Muscle layer of colon (tissue), 2 donors: ENCODE measurements around the gene AUTS2.

Source experiments
- H3K27ac ChIP-seq: one replicate; pipeline ENCODE4 v1.7.0; 2013; ENCODE audit warnings: low read depth, mild to moderate bottlenecking, low read length, moderate library complexity
- H3K27me3 ChIP-seq, 2 donors: one replicate each; pipeline ENCODE4 v1.7.0; 2013; ENCODE audit warnings: low read length in 2 of 2, mild to moderate bottlenecking in 2 of 2; ENCODE audit not compliant: insufficient read depth in 2 of 2, control insufficient read depth in 1 of 2
- H3K36me3 ChIP-seq: one replicate; pipeline ENCODE4 v1.7.0; 2013; ENCODE audit warnings: mild to moderate bottlenecking, low read length; ENCODE audit not compliant: insufficient read depth
- H3K4me1 ChIP-seq: one replicate; pipeline ENCODE4 v1.7.0; 2013; ENCODE audit warnings: mild to moderate bottlenecking, low read length; ENCODE audit not compliant: insufficient read depth
- H3K4me3 ChIP-seq, 2 donors: one replicate each; pipeline ENCODE4 v1.7.0; 2013; ENCODE audit warnings: low read length in 2 of 2, low read depth in 1 of 2, mild to moderate bottlenecking in 1 of 2, moderate library complexity in 1 of 2
- H3K9ac ChIP-seq: one replicate; pipeline ENCODE4 v1.7.0; 2013; ENCODE audit warnings: low read length
- H3K9me3 ChIP-seq: one replicate; pipeline ENCODE4 v1.7.0; 2013; ENCODE audit warnings: mild to moderate bottlenecking, low read length
- donor health status: abdominal sarcoma.
- donor health status: Adenocarcinoma of cecum.

The AUTS2 gene

DNA sequence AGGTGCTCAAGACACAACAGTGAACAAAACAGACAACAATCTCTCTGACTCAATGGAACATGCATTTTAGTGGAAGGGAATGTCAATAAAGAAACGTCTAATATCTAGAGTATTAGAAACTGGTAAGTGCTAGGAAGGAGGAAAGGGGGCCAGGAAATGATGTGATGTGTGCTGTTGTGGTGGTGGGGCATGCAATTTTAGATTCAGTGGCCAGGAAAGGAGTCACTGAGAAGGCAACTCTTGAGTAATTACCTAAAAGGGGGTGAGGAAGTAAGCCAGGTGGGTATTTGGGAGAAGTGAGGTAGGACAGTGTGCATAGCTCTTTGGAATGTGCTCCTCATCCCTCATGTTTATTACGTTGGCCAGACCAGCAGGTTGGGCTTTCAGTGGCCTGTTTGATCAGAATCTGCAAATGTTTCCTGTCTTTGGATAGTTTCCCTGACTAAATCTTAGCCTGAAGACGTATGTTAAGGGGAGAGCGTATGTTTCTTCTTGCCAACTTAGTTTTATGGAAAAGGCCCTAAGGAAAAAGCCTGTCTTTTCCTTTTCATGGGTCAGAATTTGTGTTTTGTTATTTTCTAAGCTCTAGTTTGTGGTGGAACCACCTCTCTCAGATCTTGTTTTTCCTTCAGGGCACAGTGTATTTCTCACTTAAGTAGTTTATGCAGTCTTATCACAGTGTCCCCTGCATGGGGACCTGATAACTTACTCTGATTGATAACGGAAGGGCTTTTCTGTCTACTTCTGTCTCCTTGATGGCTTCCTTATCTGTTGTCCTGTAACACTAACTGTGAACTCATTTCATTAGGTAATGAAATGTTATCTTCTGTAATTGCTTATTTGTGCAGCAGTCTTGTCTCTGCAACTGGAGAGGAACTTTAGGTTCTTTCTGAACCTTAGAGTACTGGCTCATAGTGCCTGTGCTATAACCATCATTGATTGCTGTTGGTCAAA, 203.7 kb downstream of the AUTS2 start:
- Histone ChIP-seq H3K9ac (no peak overlapping the region), H3K4me1 (peaks cover 9% of the 10 kb centered on the region), H3K4me3 (no peak overlapping the region), H3K9me3 (no peaks in the 10 kb centered on the region), H3K27me3 (no peaks in the 10 kb centered on the region), H3K27ac (no peak overlapping the region), H3K36me3 (no peaks in the 10 kb centered on the region)

- Histone ChIP-seq H3K9ac (no peak overlapping the region), H3K4me1 (peaks cover 9% of the 10 kb centered on the region), H3K27ac (no peak overlapping the region), H3K36me3 (no peaks in the 10 kb centered on the region), H3K27me3 (no peaks in the 10 kb centered on the region), H3K4me3 (no peak overlapping the region), H3K9me3 (no peaks in the 10 kb centered on the region)
Observed at GRCh38 chr7:69803699-69804516, 205.6 kb downstream of the AUTS2 start.

GRCh38 chr7:69804962-69805361, 206.7 kb downstream of the AUTS2 start:
- no peaks in the 10 kb centered on the region for H3K27me3 ChIP-seq
- H3K9ac ChIP-seq, result no peak overlapping the region
- no peak overlapping the region for H3K27ac ChIP-seq
- peaks cover 9% of the 10 kb centered on the region for H3K4me1 ChIP-seq
- no peaks in the 10 kb centered on the region for H3K9me3 ChIP-seq
- H3K4me3 ChIP-seq, result no peak overlapping the region
- H3K36me3 ChIP-seq, result no peaks in the 10 kb centered on the region

- Histone ChIP-seq H3K9me3 (no peaks in the 10 kb centered on the region), H3K27me3 (no peaks in the 10 kb centered on the region), H3K4me3 (no peak overlapping the region), H3K36me3 (no peaks in the 10 kb centered on the region), H3K9ac (no peak overlapping the region), H3K27ac (no peak overlapping the region), H3K4me1 (peaks cover 14% of the 10 kb centered on the region)
Observed at GRCh38 chr7:69808391-69808790, 210.1 kb downstream of the AUTS2 start.

GRCh38 chr7:69811476-69812308, 213.4 kb downstream of the AUTS2 start:
- no peak overlapping the region for H3K27ac ChIP-seq
- peaks cover 40% of the 10 kb centered on the region for H3K4me1 ChIP-seq
- H3K4me3 ChIP-seq, result no peak overlapping the region
- H3K36me3 ChIP-seq, result no peaks in the 10 kb centered on the region
- no peak overlapping the region for H3K9ac ChIP-seq
- H3K9me3 ChIP-seq, result no peaks in the 10 kb centered on the region
- no peaks in the 10 kb centered on the region for H3K27me3 ChIP-seq

- no peaks in the 10 kb centered on the region for H3K27me3 ChIP-seq
- peaks cover 50% of the 10 kb centered on the region for H3K4me1 ChIP-seq
- no peak overlapping the region for H3K27ac ChIP-seq
- no peaks in the 10 kb centered on the region for H3K9me3 ChIP-seq
- H3K36me3 ChIP-seq, result no peaks in the 10 kb centered on the region
- H3K9ac ChIP-seq, result no peak overlapping the region
- no peak overlapping the region for H3K4me3 ChIP-seq
Observed at GRCh38 chr7:69812756-69813155, 214.5 kb downstream of the AUTS2 start.

GRCh38 chr7:69813637-69814240, 215.5 kb downstream of the AUTS2 start:
- H3K36me3 ChIP-seq, result no peaks in the 10 kb centered on the region
- H3K9ac ChIP-seq, result no peak overlapping the region
- no peaks in the 10 kb centered on the region for H3K27me3 ChIP-seq
- peaks cover 60% of the 10 kb centered on the region for H3K4me1 ChIP-seq
- H3K27ac ChIP-seq, result no peak overlapping the region
- no peak overlapping the region for H3K4me3 ChIP-seq
- no peaks in the 10 kb centered on the region for H3K9me3 ChIP-seq

GRCh38 chr7:69814421-69814962, 216.2 kb downstream of the AUTS2 start:
- H3K4me1 ChIP-seq, result peaks cover 68% of the 10 kb centered on the region

GRCh38 chr7:69816501-69816900, 218.2 kb downstream of the AUTS2 start:
- Histone ChIP-seq H3K9me3 (no peaks in the 10 kb centered on the region), H3K4me1 (peaks cover 79% of the 10 kb centered on the region), H3K27ac (peak overlapping the region; percentile 60), H3K36me3 (no peaks in the 10 kb centered on the region), H3K27me3 (no peaks in the 10 kb centered on the region), H3K4me3 (no peak overlapping the region), H3K9ac (no peak overlapping the region)

More at GRCh38 chr7:69814421-69814962, 216.2 kb downstream of the AUTS2 start:
- Histone ChIP-seq H3K36me3 (no peaks in the 10 kb centered on the region), H3K9ac (no peak overlapping the region), H3K4me3 (no peak overlapping the region), H3K27me3 (no peaks in the 10 kb centered on the region), H3K9me3 (no peaks in the 10 kb centered on the region), H3K27ac (peak overlapping the region; percentile 21)

- H3K9ac ChIP-seq, result no peak overlapping the region
- H3K27me3 ChIP-seq, result no peaks in the 10 kb centered on the region
- H3K9me3 ChIP-seq, result no peaks in the 10 kb centered on the region
- peaks cover 80% of the 10 kb centered on the region for H3K4me1 ChIP-seq
- no peak overlapping the region for H3K4me3 ChIP-seq
- no peaks in the 10 kb centered on the region for H3K36me3 ChIP-seq
- peak overlapping the region; percentile 63 for H3K27ac ChIP-seq
Observed at GRCh38 chr7:69817121-69817520, 218.8 kb downstream of the AUTS2 start.
